Colonic mucosa (tissue), 4 donors: Measurements from ENCODE around the gene TRABD2B. TPM values are rescaled to one million over a fixed set of nuclear protein-coding genes. Genes with fewer than 3 reads are reported as not detected.

ENCODE experiments used
- DNase-seq: peaks from one replicate; pipeline ENCODE4 v3.0.0-alpha.2; 2020
- H3K27ac ChIP-seq: fragments of 200-600 bp; one replicate; pipeline ENCODE4 v1.8.0; 2021
- H3K27me3 ChIP-seq: fragments of 200-600 bp; one replicate; pipeline ENCODE4 v1.8.0; 2021
- H3K36me3 ChIP-seq: fragments of 200-600 bp; one replicate; pipeline ENCODE4 v1.8.0; 2021
- H3K4me1 ChIP-seq: fragments of 200-600 bp; one replicate; pipeline ENCODE4 v1.8.0; 2021; ENCODE audit warnings: mild to moderate bottlenecking
- H3K4me3 ChIP-seq: fragments of 200-600 bp; one replicate; pipeline ENCODE4 v1.8.0; 2021
- H3K9ac ChIP-seq, 2 donors: one replicate each; pipeline ENCODE4 v1.7.0; 2013; ENCODE audit warnings: control low read depth in 2 of 2, low read depth in 2 of 2, low read length in 2 of 2
- H3K9me3 ChIP-seq: fragments of 200-600 bp; one replicate; pipeline ENCODE4 v1.8.0; 2021
- intact Hi-C: fragments of 100-400 bp; cut with DNase I; formaldehyde crosslinking; loops from one replicate; pipeline ENCODE4 v1.14.1; 2022
- total RNA-seq, 2 donors: library from RNA; stranded (reverse); fragmentation: NEBNext Ultra II Directional in 1 of 2; extraction: Animal tissue kit (Norgen Biotek cat#: 25700) in 1 of 2; gene quantifications; one replicate each; pipeline ENCODE4 v1.2.1, GENCODE V29; 2021
- TF ChIP-seq, protein P1 (sequence below): fragments of 200-600 bp; IDR thresholded peaks from one replicate; pipeline ENCODE4 v1.8.0; 2022; ENCODE audit warnings: antibody characterized with exemption, mild to moderate bottlenecking
- donor health status: healthy.
- donor health status: DM: no; HTN: no; CAD: no.
- donor health status: DM: no; HTN: no; CAD: no.

The TRABD2B gene
- total RNA-seq, 2 donors from 2014 or later, result 0.42 to 0.77 TPM

DNA sequence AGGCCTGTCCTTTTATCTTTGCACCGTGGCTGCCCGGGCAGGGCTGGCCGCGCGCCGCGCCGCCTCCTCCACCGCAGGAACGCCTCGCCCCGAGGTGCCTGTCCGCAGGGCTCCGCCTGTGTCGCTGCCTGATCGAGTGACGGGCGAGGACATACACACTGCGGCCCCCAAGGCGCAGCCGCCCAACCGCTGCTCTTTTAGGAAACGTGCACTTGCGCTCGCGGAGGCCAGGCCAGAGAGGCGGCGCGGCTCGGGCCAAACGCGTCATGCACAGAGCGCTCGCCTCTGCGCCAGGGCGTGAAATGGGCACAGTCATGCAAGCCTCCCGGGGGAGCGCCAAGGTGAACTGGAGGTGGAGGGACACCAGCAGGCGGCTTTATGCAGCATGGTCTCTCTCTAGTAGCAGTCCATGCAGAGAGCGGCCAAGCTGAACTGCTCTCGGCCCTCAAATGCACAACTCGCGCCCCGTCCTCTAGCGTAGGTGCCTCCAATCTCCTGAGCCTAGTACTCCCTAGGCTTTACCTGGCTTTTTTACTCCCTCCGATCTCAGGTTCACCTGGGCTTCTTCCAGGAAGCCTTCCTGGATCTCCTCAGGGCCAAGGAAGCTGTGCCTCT is 12.9 kb downstream of the TRABD2B start:
- Histone ChIP-seq H3K4me3 (no peak overlapping the region), H3K36me3 (no peaks in the 10 kb centered on the region), H3K27ac (no peak overlapping the region), H3K9ac (no peak overlapping the region), H3K27me3 (no peaks in the 10 kb centered on the region), H3K4me1 (no peaks in the 10 kb centered on the region), H3K9me3 (no peaks in the 10 kb centered on the region)
- intact Hi-C loops, result no loop called here
- TF ChIP-seq, protein P1, sequence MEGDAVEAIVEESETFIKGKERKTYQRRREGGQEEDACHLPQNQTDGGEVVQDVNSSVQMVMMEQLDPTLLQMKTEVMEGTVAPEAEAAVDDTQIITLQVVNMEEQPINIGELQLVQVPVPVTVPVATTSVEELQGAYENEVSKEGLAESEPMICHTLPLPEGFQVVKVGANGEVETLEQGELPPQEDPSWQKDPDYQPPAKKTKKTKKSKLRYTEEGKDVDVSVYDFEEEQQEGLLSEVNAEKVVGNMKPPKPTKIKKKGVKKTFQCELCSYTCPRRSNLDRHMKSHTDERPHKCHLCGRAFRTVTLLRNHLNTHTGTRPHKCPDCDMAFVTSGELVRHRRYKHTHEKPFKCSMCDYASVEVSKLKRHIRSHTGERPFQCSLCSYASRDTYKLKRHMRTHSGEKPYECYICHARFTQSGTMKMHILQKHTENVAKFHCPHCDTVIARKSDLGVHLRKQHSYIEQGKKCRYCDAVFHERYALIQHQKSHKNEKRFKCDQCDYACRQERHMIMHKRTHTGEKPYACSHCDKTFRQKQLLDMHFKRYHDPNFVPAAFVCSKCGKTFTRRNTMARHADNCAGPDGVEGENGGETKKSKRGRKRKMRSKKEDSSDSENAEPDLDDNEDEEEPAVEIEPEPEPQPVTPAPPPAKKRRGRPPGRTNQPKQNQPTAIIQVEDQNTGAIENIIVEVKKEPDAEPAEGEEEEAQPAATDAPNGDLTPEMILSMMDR, result no peak
- no peak for DNase-seq

DNA sequence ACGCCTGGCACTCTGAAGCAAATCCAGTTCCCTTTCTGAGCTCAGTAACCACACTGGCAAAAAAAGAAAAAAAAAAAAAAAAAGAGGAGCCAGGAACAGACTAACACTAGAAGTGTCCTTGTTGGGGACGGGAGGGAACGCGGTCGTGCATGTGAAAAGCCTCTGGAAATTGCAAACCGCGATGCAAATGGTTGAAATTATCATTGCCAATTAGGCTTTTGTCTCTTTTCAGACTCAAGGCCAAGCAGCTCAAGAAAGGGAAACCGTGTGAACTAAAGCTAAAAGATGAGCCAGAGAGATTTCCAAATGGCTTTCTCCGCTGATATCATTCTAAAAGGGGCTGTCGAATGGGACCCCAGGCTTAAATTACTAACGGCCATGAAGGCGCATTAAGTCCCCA is 13.5 kb downstream of the TRABD2B start:
- no peaks in the 10 kb centered on the region for H3K36me3 ChIP-seq
- no peak overlapping the region for H3K4me3 ChIP-seq
- DNase-seq, result no peak
- no peaks in the 10 kb centered on the region for H3K9me3 ChIP-seq
- intact Hi-C loops, result no loop called here
- TF ChIP-seq, protein P1, result no peak
- H3K9ac ChIP-seq, result no peak overlapping the region
- no peaks in the 10 kb centered on the region for H3K4me1 ChIP-seq
- H3K27me3 ChIP-seq, result no peaks in the 10 kb centered on the region
- no peak overlapping the region for H3K27ac ChIP-seq

DNA sequence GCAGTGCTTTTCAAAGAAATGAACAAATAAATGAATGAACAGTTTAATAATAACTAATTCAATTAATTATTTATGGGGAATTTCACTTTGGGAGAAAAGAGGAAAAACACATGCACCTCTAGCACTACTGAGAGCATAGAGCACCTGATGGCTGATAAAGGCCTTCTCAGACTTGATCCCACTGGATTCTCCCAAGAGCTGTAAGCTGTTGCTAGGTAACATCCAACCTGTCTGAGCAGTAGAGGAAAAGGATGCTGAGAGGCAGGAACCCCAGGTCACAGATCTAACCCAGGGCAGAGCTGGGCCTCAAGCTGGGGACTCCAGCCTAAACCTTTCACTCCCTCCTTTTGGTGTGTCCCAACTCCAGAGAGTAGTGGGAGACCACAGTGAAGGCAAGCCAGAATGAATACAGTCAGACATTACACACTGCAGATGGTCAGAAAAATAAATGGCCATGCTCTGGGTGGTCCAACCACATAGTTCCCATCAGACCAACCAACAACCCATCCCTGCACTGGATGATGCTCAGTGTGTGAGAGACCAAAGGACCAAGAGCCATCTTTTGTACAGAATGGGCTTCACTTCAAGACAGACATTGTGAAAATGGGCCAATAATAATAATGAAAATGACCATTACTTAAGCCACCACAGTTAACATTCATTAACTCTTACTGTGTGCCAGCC is 15.4 kb downstream of the TRABD2B start:
- intact Hi-C loops, result no loop called here
- DNase-seq, result no peak

DNA sequence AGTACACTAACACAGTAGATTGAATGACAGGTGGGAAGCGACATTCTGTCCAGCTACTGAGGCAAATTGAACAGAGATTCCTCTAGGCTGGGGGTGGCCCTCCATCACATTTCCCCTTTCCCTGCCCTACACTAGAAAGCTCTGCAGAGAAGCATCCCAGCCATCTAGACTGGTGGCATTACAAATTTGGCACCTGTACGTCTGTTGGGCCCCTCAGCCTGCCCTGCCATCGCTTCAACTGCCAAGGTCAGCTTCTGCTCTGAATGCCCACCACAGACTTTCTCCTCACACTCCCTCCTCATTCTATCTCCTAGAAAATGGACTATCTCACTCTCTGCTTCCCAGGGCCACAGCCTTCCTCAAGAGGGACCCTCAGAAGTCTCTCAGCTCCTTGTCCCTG is 16.7 kb downstream of the TRABD2B start:
- no peaks in the 10 kb centered on the region for H3K36me3 ChIP-seq
- DNase-seq, result no peak
- H3K9me3 ChIP-seq, result no peaks in the 10 kb centered on the region
- no peaks in the 10 kb centered on the region for H3K4me1 ChIP-seq
- H3K27me3 ChIP-seq, result no peaks in the 10 kb centered on the region
- no peak overlapping the region for H3K9ac ChIP-seq
- intact Hi-C loops, result no loop called here
- TF ChIP-seq, protein P1, result no peak
- H3K27ac ChIP-seq, result no peak overlapping the region
- H3K4me3 ChIP-seq, result no peak overlapping the region

More for the DNA sequence above, 15.4 kb downstream of the TRABD2B start:
- H3K27me3 ChIP-seq, result no peaks in the 10 kb centered on the region
- no peaks in the 10 kb centered on the region for H3K9me3 ChIP-seq
- no peak overlapping the region for H3K4me3 ChIP-seq
- TF ChIP-seq, protein P1, result no peak
- no peak overlapping the region for H3K9ac ChIP-seq
- no peaks in the 10 kb centered on the region for H3K4me1 ChIP-seq
- H3K36me3 ChIP-seq, result no peaks in the 10 kb centered on the region
- H3K27ac ChIP-seq, result no peak overlapping the region

GRCh38 chr1:47979724-47980123 is 17.5 kb downstream of the TRABD2B start:
- Histone ChIP-seq H3K4me1 (no peaks in the 10 kb centered on the region), H3K4me3 (no peak overlapping the region), H3K27me3 (no peaks in the 10 kb centered on the region), H3K9ac (no peak overlapping the region), H3K27ac (no peak overlapping the region), H3K36me3 (no peaks in the 10 kb centered on the region), H3K9me3 (no peaks in the 10 kb centered on the region)
- intact Hi-C loops, result no loop called here
- TF ChIP-seq, protein P1, result no peak
- DNase-seq, result no peak
